K562 (cell line): ENCODE results near the gene DAPK3. TPM values are rescaled to one million over a fixed set of nuclear protein-coding genes. Genes with fewer than 3 reads are reported as not detected.

ENCODE experiments used
- CBFA2T2 ChIP-seq: fragments of 450-650 bp; conservative IDR thresholded peaks from 2 replicates; pipeline ENCODE4 v1.6.1; 2017; ENCODE audit warnings: mild to moderate bottlenecking
- CCNT2 ChIP-seq: IDR thresholded peaks from 2 replicates; pipeline ENCODE4 v1.6.1; 2011; ENCODE audit warnings: borderline replicate concordance, low read depth, mild to moderate bottlenecking, moderate library complexity, mixed read lengths, low read length; ENCODE audit not compliant: insufficient read length; ENCODE audit errors: extremely low read depth
- MAZ ChIP-seq, 2 experiments: fragments of 450-650 bp in 1 of 2; sonication (generic) in 1 of 2; formaldehyde crosslinking; IDR thresholded peaks in 1 of 2; conservative IDR thresholded peaks in 1 of 2; 2 replicates each; pipeline versions ENCODE4 v1.4.0 to v1.5.0; 2020; ENCODE audit warnings: mild to moderate bottlenecking in 1 of 2, missing genetic modification reagents in 1 of 2
- MEIS2 ChIP-seq: fragments of 450-650 bp; IDR thresholded peaks from 2 replicates; pipeline ENCODE4 v1.6.1; 2014; ENCODE audit warnings: mild to moderate bottlenecking; ENCODE audit not compliant: partially characterized antibody
- NRF1 ChIP-seq, 2 experiments: fragments of 450-650 bp; IDR thresholded peaks in 1 of 2; conservative IDR thresholded peaks in 1 of 2; 2 replicates each; pipeline ENCODE4 v1.6.1; 2014; ENCODE audit warnings: mild to moderate bottlenecking in 2 of 2
- RAD21 ChIP-seq, 2 experiments: fragments of 250-450 bp in 1 of 2; fragments of 450-650 bp in 1 of 2; sonication (Bioruptor Pico) in 1 of 2; formaldehyde crosslinking in 1 of 2; IDR thresholded peaks in 1 of 2; conservative IDR thresholded peaks in 1 of 2; 2 replicates each; pipeline versions ENCODE4 v1.4.0 to v1.8.0; 2020 to 2022; ENCODE audit warnings: mild to moderate bottlenecking in 2 of 2, moderate library complexity in 1 of 2
- RREB1 ChIP-seq: fragments of 250-450 bp; sonication (Bioruptor Pico); IDR thresholded peaks from 2 replicates; pipeline ENCODE4 v1.4.0; 2020
- THAP12 ChIP-seq: fragments of 250-450 bp; sonication (Bioruptor Pico); IDR thresholded peaks from 2 replicates; pipeline ENCODE4 v1.9.0; 2021; ENCODE audit warnings: mild to moderate bottlenecking, inconsistent platforms
- U2AF1 ChIP-seq: fragments of 200-400 bp; formaldehyde crosslinking; optimal IDR thresholded peaks from 2 replicates; pipeline ENCODE3; 2017; ENCODE audit warnings: mild to moderate bottlenecking, low read depth, low read length, moderate library complexity
- ZBTB12 ChIP-seq: fragments of 250-450 bp; sonication (Bioruptor Pico); IDR thresholded peaks from 2 replicates; pipeline ENCODE4 v1.4.0; 2020
- ZNF217 ChIP-seq: sonication (generic); formaldehyde crosslinking; IDR thresholded peaks from 2 replicates; pipeline ENCODE4 v1.8.0; 2022; ENCODE audit warnings: mild to moderate bottlenecking, missing genetic modification reagents
- ZNF277 ChIP-seq: fragments of 250-450 bp; sonication (Bioruptor Pico); IDR thresholded peaks from 2 replicates; pipeline ENCODE4 v1.8.0; 2022; ENCODE audit warnings: inconsistent platforms, mild to moderate bottlenecking, moderate library complexity, borderline replicate concordance
- ZNF3 ChIP-seq: fragments of 250-450 bp; sonication (Bioruptor Pico); IDR thresholded peaks from 2 replicates; pipeline ENCODE4 v1.5.0; 2021; ENCODE audit warnings: mild to moderate bottlenecking, moderate library complexity
- ZNF311 ChIP-seq: fragments of 250-450 bp; sonication (Bioruptor Pico); IDR thresholded peaks from 2 replicates; pipeline ENCODE4 v1.4.0; 2020; ENCODE audit warnings: mild to moderate bottlenecking, moderate library complexity
- ZNF668 ChIP-seq: fragments of 250-450 bp; sonication (Bioruptor Pico); IDR thresholded peaks from 2 replicates; pipeline ENCODE4 v1.8.0; 2022; ENCODE audit warnings: mild to moderate bottlenecking, inconsistent platforms
- polyA plus RNA-seq, 8 experiments: library from polyadenylated mRNA; depleted of rRNA in 4 of 8; stranded (reverse) in 5 of 8; unstranded in 3 of 8; fragments of >200 nt; fragmentation: Nextera tagmentation in 2 of 8; fragmentation: Illumina TruSeq in 1 of 8; extraction: Ambion mirVana in 2 of 8; extraction: Trizol in 1 of 8; gene quantifications; 2 replicates each; pipeline versions ENCODE4 v1.2.1 to v1.2.3, GENCODE V29; 2011 to 2014; ENCODE audit warnings: inconsistent platforms in 1 of 8, missing spikeins in 1 of 8
- total RNA-seq, 7 experiments: library from RNA; depleted of rRNA in 6 of 7; stranded (reverse); fragments of >200 nt in 6 of 7; fragmentation: Illumina TruSeq in 2 of 7; extraction: Trizol in 2 of 7; gene quantifications; 2 replicates each; pipeline versions ENCODE4 v1.2.1 to v1.2.3, GENCODE V29; 2011 to 2021; ENCODE audit warnings: low replicate concordance in 1 of 7

DAPK3 gene
- total and polyA plus RNA-seq, 9 of the 15 experiments (the other 6 are each of a cell fraction or from before 2014, with no cell fraction given): 0.14 to 63.4 (median 25.0) TPM

- TF ChIP-seq RREB1 (CRISPR knock-in tag): peak; percentile 67; the same call in 1 of the 2 replicates
- TF ChIP-seq MEIS2: peak; percentile 93
- TF ChIP-seq ZNF668 (CRISPR knock-in tag): no peak; the same call in 1 of the 2 replicates
- peak; percentile 77 for TF ChIP-seq CBFA2T2
- peak; percentile 98 for TF ChIP-seq NRF1 (conservative IDR thresholded peaks at IDR 0.05 in 1 of 2, IDR thresholded peaks at IDR 0.05 in 1 of 2)
- TF ChIP-seq ZNF311: no peak
- no peak for TF ChIP-seq ZNF3 (CRISPR knock-in tag)
- TF ChIP-seq ZNF277 (CRISPR knock-in tag): no peak
- TF ChIP-seq THAP12 (CRISPR knock-in tag): peak; percentile 47; the same call in 1 of the 2 replicates
- TF ChIP-seq RAD21 (CRISPR knock-in tag; conservative IDR thresholded peaks at IDR 0.05 in 1 of 2, IDR thresholded peaks at IDR 0.05 in 1 of 2): no peak
- peak; percentile 92 to 99 for TF ChIP-seq MAZ (CRISPR knock-in tag; conservative IDR thresholded peaks at IDR 0.05 in 1 of 2, IDR thresholded peaks at IDR 0.05 in 1 of 2)
- TF ChIP-seq ZBTB12 (CRISPR knock-in tag): no peak
- no peak for TF ChIP-seq ZNF217 (CRISPR knock-in tag)
- peak; percentile 83 for TF ChIP-seq CCNT2
- TF ChIP-seq U2AF1: peak; percentile 70
Measured at GRCh38 chr19:4007021-4007835, 36.3 kb upstream of the DAPK3 start, which contains the start of gene PIAS4 (continued).
